ENCODE measurements around the gene SGF29. TPM values are rescaled to one million over a fixed set of nuclear protein-coding genes. Genes with fewer than 3 reads are reported as not detected.

Gene SGF29
- total and polyA plus RNA-seq, 9 of the 15 experiments (the other 6 are each of a cell fraction or from before 2014, with no cell fraction given), result 2.6 to 36.1 (median 21.2) TPM

DNA sequence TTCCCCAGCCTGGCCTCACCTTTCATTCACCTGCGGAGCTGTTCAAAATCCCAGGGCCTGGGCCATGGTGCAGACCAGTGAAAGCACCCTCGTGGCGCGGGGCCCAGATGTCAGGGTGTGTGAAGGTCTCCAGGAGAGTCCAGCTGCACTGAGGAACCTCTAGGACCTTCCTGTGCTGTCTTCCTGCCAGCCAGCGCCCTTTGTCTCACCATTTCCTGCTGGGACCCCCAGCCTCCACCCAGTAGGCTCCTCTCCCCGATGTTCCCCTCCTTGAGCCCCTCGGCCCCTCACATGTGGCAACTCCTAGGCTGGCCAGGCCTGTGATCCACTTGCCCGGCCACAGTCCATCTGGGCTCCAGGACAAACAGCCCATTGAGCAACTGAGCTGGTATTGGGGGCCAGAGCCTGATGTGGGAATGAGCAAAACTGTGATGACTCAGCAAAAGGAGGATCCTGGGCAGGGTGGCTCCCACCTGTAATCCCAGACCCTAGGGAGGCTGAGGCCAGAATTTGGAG lies 42.5 kb downstream of the SGF29 start:
- Histone ChIP-seq H3K79me2 (ENCODE audit: control insufficient read depth, insufficient read depth, low read length) (no peaks in the 10 kb centered on the region), H3K9me1 (ENCODE audit: control insufficient read depth, insufficient read depth, low read length) (peaks cover 4% of the 10 kb centered on the region), H2AFZ (ENCODE audit: low read depth, low read length) (no peak overlapping the region), H3K36me3 (ENCODE audit: control insufficient read depth, insufficient read depth, low read length) (peaks cover 2% of the 10 kb centered on the region; the same call in 1 of the 3 replicates), H3K4me2 (ENCODE audit: insufficient read depth, low read length) (peak overlapping the region; percentile 24), H3K27ac (ENCODE audit: extremely low read depth, low read depth, low read length) (peak overlapping the region; percentile 8; the same call in 1 of the 3 replicates), H3K27me3 (ENCODE audit: control insufficient read depth in 2 of 2, insufficient read depth in 2 of 2, low read length in 2 of 2) (no peaks in the 10 kb centered on the region), H3K4me1 (replicated peaks in 1 of 2; ENCODE audit: control insufficient read depth in 2 of 2, insufficient read depth in 2 of 2, low read length in 2 of 2) (peaks cover 11 to 22% of the 10 kb centered on the region in 2 experiments), H4K20me1 (replicated peaks; ENCODE audit: control insufficient read depth, insufficient read depth, low read length) (no peaks in the 10 kb centered on the region), H3K9ac (ENCODE audit: insufficient read depth in 1 of 2, low read depth in 2 of 2, low read length in 2 of 2) (peak overlapping the region in 1 of 2 experiments; percentile 89; a peak in 3 of 4 replicates), H3K4me3 (no peak overlapping the region), H3K9me3 (replicated peaks; ENCODE audit: control insufficient read depth, insufficient read depth, low read depth, low read length) (no peaks in the 10 kb centered on the region)
- intact Hi-C loops (cut with micrococcal nuclease) (no loop called here), in situ Hi-C loops (cut with MboI) (no loop called here)
- FAIRE-seq (no peak), ATAC-seq (no peak), DNase-seq (ENCODE audit: extremely low read depth in 1 of 4, low spot score in 3 of 4) (peak in 3 of 4 experiments; percentile 25 to 33 (median 32))
- WGBS (ENCODE audit: insufficient coverage, low coverage, missing lambda C conversion rate), result 73% methylated on average over 5 of the region's 8 CpGs
- POLR2A ChIA-PET, result no interaction called here
- no TSS peak for BruUV-seq (replicated peaks)
- CTCF ChIA-PET (ENCODE audit: low intra/inter-chr PET ratio), result no interaction called here
- no peak for TF ChIP-seq NRF1 (conservative IDR thresholded peaks at IDR 0.05 in 1 of 2, IDR thresholded peaks at IDR 0.05 in 1 of 2)
- TF ChIP-seq C11orf30 (IDR thresholded peaks at IDR 0.05; ENCODE audit: low read depth), result peak; percentile 97
- TF ChIP-seq ZNF584 (CRISPR knock-in tag; IDR thresholded peaks at IDR 0.05; ENCODE audit: low read depth), result no peak
- TF ChIP-seq, protein P1, sequence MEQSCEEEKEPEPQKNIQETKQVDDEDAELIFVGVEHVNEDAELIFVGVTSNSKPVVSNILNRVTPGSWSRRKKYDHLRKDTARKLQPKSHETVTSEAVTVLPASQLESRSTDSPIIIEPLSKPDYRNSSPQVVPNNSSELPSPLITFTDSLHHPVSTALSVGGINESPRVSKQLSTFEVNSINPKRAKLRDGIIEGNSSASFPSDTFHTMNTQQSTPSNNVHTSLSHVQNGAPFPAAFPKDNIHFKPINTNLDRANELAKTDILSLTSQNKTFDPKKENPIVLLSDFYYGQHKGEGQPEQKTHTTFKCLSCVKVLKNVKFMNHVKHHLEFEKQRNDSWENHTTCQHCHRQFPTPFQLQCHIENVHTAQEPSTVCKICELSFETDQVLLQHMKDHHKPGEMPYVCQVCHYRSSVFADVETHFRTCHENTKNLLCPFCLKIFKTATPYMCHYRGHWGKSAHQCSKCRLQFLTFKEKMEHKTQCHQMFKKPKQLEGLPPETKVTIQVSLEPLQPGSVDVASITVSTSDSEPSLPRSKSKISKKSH (CRISPR knock-in tag; IDR thresholded peaks at IDR 0.05), result no peak
- TF ChIP-seq ZNF316 (IDR thresholded peaks at IDR 0.05), result peak; percentile 97
- peak; percentile 94 for TF ChIP-seq MAFF (IDR thresholded peaks at IDR 0.05; ENCODE audit: low read length)
- no peak for TF ChIP-seq LARP7 (IDR thresholded peaks at IDR 0.05)
- TF ChIP-seq SRF (CRISPR knock-in tag; IDR thresholded peaks at IDR 0.05), result no peak
- TF ChIP-seq NFE2L1 (tag; IDR thresholded peaks at IDR 0.05; ENCODE audit: borderline replicate concordance, low read depth), result peak; percentile 66
- peak; percentile 95 for TF ChIP-seq MAFK (IDR thresholded peaks at IDR 0.05; ENCODE audit: low read length)
- TF ChIP-seq MAFG (tag; conservative IDR thresholded peaks at IDR 0.05), result peak; percentile 93
- TF ChIP-seq ZNF551 (CRISPR knock-in tag; IDR thresholded peaks at IDR 0.05), result no peak
- peak; percentile 81 for TF ChIP-seq NFE2 (IDR thresholded peaks at IDR 0.05; ENCODE audit: low read depth)
- TF ChIP-seq TAF1 (IDR thresholded peaks at IDR 0.05; ENCODE audit: control insufficient read depth, extremely low read depth, insufficient read depth, low read length, severe bottlenecking), result no peak
- TF ChIP-seq ZFX (CRISPR knock-in tag; IDR thresholded peaks at IDR 0.05), result peak; percentile 29; the same call in 1 of the 2 replicates
